ENCODE results near the gene UBALD1.

The UBALD1 gene

DNA sequence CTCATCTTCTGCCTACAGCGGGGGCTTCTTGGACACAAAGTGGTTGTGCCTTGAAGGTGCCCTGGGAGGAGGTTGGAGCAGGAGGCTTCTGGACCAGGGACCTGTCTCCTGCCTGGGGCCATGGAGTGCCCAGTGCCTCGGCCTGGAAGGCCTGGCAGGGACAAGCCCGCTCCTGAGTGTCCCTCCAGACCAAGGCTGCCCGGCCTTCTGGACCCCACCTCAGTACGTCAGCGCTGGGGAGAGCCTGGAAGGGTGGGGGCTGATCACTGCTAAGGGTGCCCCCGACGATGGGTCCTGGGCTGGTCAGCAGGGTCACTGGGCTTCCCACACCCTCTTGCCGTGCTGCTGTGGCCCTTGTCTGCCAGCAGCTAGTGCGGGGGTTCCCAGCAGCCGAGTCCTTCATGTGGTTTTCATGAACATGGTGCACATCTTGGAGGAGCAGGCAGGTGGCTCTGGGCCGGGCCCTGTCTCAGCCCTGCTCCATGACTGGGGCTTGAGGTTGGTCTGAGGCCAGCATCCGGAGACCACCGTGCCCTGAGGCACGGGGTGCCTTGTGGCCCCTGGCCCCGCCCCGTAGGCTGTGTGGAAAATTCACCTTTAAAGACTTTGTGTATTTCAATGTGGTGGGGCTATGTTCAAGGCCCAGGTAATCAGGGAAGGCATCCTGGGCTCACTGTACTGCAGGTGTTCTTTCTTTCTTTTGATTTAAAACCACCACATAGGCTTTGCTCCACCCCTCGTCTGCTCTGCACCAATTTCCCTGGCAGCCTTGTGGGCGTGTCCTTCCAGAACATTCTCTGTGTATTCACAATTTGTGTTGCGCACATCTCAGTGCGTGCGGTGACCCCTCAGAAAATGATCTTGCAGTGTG, 32.3 kb upstream of the UBALD1 start:
- in situ Hi-C loops (cut with MboI; ENCODE audit: low sequenced_read_pairs), result no loop called here

GRCh38 chr16:4641895-4642294, 27.2 kb upstream of the UBALD1 start:
- in situ Hi-C loops (cut with MboI; ENCODE audit: low sequenced_read_pairs), result no loop called here

GRCh38 chr16:4641306-4641687, 26.6 kb upstream of the UBALD1 start:
- in situ Hi-C loops (cut with MboI; ENCODE audit: low sequenced_read_pairs), result no loop called here

GRCh38 chr16:4640572-4641305, 26.1 kb upstream of the UBALD1 start:
- in situ Hi-C loops (cut with MboI; ENCODE audit: low sequenced_read_pairs), result no loop called here

DNA sequence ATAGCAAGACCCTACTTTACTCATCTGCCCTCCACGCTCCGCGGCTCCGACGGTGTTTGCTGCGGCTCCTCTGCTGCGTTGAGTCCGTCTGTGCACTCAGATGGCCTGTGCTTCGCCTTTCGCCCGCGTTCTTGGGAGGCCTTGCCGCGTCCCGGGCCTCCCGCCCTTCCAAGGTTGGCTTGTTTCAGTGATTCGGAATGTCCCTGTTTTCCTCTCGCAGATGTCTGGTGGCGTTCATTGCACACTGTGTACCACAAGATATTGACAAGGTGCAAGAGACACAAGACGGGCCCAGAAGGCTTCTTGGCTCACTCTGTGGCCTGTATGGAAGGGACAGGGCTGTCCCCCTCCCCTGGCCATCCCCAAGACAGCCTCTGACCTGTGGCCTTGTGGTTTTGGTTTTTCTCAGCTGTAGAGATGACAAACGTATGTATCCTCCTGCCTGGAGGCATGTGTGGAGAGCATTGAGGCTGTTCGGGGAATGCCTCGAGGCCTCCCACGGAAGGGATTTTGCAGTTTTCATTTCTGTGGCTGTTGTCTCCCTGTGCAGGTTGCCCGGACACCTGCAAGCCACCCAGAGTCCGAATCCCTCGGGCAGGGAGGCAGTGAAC, 25.3 kb upstream of the UBALD1 start:
- in situ Hi-C loops (cut with MboI; ENCODE audit: low sequenced_read_pairs), result no loop called here

DNA sequence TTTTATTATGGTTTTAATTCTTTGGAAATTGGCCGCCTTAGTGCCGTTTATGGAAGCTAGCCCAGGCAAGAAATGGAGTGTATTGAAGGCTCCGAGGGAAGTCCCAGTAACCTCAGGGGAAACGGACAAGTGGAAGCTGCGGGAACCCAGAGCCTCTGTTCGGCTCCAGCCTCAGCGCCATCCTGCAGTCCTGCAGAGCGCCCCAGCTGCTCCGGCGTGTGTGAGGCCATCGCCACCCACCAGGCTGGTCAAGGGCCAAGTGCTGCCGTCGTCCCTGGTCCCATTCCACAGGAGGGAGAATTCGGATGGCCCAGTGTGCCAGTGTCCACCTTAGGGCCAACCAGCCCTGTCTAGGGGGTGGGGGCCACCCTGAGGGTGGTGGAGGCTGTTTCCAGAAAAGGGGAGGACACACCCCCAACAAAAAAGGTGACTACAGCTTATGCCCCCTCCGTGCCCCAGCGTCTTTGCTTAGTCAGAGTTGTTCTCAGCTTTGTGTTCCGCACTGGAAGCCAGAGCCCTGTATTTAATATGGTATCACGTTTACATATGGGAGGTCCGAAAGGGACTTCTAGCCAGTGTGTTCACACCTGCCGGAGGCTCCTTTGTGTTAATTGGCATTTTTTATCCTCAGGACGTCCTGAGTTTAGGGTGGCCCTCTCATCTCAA, 22.9 kb upstream of the UBALD1 start:
- in situ Hi-C loops (cut with MboI; ENCODE audit: low sequenced_read_pairs), result no loop called here

- in situ Hi-C loops (cut with MboI; ENCODE audit: low sequenced_read_pairs), result no loop called here
These were observed 21.5 kb upstream of the UBALD1 start for GRCh38 chr16:4636196-4636595.

DNA sequence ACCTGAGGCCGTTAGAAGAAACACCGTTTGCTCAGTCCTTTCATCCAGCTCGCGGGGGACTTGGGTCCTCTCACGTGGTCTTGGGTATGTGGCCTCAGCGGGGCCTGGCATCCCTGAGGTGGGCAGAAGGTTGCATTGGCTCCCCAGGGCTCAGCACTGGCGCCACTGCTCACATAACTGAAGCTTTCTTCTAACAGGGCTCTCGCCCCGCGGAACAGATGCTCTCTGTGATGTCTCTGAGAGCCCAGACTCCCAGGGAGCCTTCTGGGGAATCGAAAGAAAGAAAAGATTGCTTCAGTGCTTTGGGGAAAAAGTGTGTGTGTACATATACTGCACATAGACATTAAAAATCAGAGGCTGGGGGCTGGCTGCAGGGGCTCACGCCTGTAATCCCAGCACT, 20.1 kb upstream of the UBALD1 start:
- in situ Hi-C loops (cut with MboI; ENCODE audit: low sequenced_read_pairs), result no loop called here

DNA sequence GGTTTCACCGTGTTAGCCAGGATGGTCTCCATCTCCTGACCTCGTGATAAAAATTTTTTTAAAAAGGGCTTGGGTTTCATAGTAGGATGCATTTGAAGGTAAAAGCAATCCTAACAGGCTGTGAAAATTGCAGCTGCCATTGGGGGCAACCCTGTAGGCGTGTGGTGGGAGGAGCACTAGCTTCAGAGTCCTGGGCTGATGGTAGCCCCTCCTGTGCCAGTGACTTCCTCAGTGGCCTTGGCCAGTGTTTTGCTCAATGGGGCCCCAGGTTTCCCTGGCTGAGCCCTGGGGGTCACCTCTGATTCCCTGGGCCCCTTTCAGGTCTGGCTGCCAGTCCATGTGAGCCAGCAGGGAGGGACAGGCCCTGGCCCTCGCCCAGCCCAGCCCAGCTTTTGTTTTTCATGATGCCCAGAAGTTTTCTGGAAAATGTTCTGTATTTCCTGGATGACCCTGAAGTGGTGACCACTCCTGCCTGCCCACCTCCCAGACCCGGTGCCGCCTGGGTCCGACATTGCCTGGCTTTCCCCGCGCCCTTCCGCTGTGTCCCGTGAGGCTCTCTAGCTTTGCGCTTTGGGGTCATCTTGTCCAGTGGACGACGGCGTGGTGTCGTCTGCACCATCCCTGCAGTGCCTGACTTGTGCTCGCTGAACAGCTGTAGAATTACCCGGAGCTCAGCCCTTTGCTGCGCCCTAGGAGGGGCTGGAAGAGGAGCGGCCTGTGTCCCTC, 19.4 kb upstream of the UBALD1 start:
- in situ Hi-C loops (cut with MboI; ENCODE audit: low sequenced_read_pairs), result no loop called here

DNA sequence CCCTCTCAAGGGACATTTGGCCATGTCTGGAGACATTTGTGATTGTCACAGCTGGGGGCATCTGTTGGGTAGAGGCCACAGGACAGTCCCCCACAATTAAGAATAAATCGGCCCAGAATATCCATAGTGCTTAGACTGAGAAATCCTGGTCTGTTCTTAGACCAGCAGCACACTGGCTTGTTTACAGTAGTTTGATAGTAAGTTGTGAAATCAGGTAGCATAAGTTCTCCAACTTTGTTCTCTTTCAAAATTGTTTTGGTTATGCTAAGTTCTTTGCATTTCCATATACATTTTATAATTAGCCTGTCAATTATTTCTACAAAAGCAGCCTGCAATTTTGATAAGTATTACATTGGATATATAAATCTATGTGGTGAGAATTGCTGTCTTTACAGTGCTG, 16.8 kb upstream of the UBALD1 start:
- in situ Hi-C loops (cut with MboI; ENCODE audit: low sequenced_read_pairs), result no loop called here

GRCh38 chr16:4628283-4628682, 13.6 kb upstream of the UBALD1 start:
- in situ Hi-C loops (cut with MboI; ENCODE audit: low sequenced_read_pairs), result no loop called here

- in situ Hi-C loops (cut with MboI; ENCODE audit: low sequenced_read_pairs), result no loop called here
These were observed 11.7 kb upstream of the UBALD1 start for GRCh38 chr16:4626396-4626795.

DNA sequence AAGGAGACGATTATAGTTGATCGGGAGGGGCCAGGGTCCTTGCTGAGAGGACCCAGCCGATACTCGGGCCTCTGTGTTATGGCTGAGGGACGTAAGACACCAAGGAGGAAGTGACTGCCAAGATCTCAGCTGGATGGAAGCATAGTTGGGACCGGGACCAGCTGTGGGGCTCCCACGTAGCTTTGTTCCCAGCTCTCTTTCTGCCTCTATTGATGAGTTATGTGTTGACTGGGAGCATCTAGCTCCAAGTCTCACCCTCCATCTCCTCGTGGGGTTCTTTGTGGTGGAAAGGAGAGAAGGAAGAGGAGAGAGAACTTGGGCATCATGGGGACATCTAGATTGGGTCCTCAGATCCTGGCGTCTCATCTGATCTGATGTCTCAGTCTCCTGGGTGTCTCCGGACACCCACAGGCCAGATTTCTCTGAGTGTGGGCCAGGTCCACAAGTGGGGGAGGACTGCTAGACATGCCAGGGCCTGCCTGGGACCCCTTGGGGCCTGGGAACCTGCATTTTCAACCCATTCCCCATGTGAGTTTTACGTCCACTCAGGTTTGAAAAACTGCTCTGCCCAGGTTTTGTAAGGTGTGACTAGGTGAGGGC, 11.0 kb upstream of the UBALD1 start:
- in situ Hi-C loops (cut with MboI; ENCODE audit: low sequenced_read_pairs), result no loop called here

- in situ Hi-C loops (cut with MboI; ENCODE audit: low sequenced_read_pairs), result no loop called here
These were observed 10.3 kb upstream of the UBALD1 start for GRCh38 chr16:4624827-4625559.

DNA sequence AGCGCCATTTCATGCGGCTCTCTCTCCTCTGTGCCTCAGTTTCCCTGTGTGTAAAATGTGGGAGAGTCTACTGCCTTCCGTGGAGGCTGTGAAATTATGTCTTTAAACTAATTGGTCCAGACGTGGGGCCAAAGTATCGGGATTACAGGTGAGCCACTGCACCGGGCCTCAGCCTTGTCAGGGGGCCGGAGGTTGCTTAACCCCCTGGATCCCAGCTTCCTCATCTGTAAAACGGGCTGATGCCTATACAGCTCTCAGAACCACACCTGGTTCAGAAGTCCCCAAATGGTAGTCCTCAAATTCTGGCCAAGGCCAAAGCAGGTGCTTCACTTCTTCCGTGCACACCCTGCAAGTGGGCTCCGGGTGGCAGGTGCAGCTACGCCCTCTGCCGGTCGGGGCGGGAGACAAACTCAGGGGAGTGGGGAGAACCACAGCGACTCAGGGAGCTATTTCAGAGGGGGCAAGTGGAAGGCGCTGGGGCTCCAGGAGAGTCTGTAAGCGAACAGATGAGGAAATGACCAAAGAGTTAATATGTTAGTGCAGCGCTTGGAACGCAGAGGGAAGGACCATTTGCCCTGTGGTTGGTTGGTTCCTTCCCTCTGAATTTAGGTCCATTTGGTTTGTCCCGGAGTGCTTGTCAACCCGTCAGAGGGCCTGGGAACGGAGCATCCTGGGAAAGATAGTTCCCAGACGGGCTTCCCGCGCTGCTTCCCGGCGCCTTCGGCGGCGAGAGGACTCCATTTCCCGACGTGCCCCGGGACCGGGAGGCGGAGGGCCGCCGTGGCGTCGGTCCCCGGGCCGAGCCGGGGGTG, 9.5 kb upstream of the UBALD1 start, which contains the start of gene MGRN1:
TSS of gene MGRN1 (plus strand) at position 812 of the 812 bp plus-strand sequence. CDS start 135 bp downstream, outside the sequence.
- in situ Hi-C loops (cut with MboI; ENCODE audit: low sequenced_read_pairs), result no loop called here

- in situ Hi-C loops (cut with MboI; ENCODE audit: low sequenced_read_pairs), result no loop called here
These were observed 8.9 kb upstream of the UBALD1 start for GRCh38 chr16:4623593-4623992.

DNA sequence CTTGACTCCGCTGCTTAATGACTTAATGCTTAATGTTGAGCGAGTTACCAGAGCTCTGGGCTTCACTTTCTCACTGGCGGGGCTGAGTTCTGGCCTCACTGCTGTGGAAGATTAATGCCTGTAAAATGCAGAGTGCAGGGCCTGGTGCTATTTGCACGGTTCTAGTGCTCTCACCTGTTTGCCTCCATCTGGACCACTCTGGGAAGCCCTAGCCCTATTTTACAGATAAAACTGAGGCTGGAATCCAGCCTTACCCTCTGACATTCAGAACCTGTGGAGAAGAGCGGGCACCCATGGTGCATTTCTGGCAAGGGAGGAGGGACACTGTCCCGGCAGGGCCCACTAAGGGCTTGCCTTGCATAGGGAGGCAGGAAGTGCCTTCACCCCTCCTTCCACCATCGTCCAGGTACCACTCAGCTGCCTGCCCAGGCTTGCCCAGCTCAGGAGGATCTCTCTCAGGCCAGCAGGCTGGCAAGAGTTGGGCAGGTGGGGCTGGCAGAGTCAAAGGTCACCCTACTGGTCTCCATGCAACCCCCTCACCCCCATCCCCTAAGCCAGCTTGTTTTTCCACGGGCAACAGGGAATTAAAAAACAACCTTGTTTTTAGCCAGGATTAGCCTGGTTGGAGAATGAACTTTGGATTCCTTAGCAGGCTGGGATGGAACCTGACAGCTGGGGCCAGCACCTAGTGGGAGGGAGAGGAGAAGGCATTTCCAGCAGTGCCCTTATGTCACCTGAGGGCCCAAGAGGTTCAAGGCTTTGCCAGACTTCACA, 4.1 kb upstream of the UBALD1 start:
- in situ Hi-C loops (cut with MboI; ENCODE audit: low sequenced_read_pairs), result no loop called here

DNA sequence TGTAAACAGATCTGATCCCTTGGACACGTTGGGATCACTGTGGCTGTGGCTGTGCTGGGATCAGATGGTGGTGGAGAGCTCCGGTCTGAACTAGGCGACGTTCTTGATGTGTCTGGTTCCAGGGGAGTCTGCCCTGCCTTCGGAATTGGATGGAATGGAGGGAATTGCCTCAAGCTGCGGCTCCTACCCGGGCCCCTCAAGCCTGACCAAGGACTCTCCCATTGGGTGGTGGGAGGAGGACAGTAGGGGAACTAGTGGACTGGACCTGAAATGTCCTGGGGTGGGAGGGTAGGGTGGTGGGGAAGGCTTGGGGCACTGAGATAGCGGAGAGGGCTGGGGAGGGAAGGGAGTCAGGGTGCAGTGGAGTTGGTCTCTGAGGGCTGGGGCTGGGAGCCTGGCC, 3.2 kb upstream of the UBALD1 start:
- in situ Hi-C loops (cut with MboI; ENCODE audit: low sequenced_read_pairs), result no loop called here

Measured in hTERT RPE-1 (cell line).